ENCODE data around the gene FOXD2.

The FOXD2 gene

DNA sequence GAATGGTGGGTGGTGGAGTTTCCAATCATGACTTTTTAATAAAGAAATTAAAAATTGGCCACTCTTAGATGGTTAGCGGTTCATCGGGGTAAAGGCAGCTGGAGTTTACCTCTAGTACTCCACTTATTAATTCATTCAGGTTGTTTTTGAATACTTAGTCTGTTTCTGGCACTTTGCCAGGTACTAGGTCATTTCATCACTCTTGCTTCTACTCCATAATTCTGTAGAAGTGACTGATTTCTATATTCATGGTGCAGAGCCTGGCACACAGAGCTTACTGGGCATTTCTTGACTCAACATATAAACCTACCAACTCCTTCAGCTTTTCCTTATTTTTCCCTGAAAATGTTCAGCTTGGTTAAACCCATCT lies 31.5 kb downstream of the FOXD2 start:
- no peak for DNase-seq

DNA sequence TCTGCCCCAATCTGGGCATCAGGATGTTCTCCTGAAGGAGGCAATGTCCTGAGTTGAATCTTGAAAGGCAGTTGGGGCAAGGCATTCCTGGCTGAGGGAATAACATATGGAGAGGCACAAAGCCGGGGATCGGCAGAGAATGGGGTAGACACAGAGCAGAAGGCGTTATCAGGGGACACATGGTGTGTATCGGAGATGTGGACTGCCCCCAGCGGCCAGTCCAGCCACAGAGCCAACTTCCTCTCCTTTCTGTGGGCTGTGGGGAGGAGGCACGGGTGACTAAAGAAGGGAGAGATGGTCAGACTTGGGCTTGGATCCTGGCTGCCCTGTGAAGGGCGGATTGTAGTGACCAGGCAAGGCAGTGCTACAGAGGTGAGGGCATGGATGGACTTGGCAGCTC lies 32.1 kb downstream of the FOXD2 start:
- no peak for DNase-seq

DNA sequence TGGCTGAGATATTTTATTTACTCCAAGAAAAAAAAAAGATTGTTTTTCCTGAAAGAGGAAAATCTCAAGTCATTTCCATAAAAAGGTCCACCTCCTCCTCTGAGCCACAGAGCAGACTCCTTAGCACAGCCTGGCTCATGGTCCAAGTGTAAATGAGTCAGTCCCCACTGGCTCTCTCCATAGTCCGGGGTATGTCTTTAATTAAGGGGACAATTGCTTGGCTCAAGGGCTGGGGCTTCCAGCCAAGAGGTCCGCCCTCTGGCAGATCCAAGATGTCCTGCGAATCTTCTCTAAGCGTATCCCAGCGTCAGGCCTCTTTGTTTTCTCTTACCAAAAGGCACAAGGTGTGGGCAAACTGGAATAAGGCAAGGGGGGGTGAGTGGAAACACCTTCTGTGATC lies 33.3 kb downstream of the FOXD2 start:
- DNase-seq, result no peak

DNA sequence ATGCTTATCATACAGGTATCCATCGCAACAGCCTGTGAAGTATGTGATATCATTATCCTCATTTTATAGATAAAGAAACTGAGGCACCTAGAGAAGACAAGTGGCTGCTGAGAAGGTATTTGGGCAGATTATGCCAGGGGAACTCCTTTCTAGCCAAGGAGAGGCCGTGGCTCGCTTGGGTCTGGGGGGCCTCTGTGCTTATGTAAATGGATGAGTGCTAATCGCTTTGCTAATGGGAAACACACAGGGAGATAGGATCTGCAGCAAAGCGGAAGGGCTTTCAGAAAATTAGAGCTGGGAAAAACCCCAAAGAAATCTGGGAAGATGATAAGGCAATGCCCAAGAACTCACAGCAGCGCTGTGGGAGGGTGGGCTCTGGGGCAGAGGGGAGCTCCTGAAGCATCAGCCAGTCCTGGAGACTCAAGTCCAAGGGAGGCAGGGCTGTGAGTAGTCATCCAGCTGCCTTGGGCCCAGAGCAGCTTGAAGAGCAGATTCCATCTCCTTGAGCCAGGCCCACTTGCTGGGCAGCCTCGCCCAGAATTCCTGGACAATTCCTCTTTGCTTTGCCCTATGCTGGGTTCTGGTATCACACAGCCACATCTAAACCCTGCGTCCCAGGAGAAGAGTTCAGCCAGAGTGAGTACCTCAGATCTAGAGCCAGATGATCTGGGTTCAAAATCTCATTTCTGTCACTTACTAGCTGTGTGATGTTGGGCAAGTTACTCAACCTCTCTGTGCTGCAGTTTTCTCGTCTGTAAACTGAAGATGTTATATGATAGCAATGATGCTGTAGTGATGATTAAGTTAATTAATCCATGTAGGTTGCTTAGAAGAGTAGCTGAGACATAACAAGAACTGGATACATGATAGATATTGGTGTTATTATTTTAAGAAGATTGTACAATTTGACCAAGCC lies 36.7 kb downstream of the FOXD2 start:
- DNase-seq, result no peak

DNA sequence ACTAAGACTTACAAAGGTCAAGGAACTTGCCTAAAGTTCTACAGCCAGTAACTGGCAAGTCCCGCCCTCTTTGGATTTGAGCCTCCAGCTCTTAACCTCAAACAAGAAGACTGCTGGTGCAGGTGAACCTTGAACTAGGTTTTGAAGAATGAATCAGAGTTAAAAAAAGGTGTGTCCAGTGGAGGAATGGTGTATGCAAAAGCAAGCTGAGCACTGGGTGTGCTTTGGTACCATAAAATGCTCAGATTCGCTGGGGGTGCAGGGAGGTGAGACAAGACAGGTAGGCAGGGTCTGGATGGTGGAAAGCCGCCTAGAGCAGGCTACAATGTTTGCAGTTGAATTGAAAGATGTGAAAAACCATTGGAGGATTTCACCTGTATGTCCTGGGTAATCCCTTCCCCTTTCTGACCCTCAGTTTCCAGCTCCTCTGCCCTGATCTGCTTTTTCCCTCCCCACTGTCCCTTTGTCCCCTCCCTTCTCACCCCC lies 39.8 kb downstream of the FOXD2 start:
- DNase-seq, result no peak

DNA sequence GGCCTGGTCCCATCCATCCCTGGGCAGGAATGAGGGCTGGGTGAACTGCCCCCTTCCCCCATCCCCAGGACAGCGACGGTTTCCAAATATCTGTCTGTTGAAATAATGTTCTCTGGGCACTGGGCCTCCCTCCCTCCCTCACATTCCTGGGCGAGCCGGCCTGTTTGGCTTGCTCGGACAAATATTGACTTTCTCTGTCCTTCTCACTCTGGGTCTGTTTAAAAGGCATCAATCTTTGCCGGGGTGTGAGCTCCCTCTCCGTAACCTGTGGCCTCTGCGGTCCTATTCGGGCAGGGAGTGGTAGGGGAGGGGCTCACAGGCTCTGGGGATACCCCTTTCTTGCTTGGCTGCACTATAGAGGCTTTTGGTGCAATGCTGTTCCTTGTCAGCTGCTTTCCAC lies 40.2 kb downstream of the FOXD2 start:
- DNase-seq, result no peak

DNA sequence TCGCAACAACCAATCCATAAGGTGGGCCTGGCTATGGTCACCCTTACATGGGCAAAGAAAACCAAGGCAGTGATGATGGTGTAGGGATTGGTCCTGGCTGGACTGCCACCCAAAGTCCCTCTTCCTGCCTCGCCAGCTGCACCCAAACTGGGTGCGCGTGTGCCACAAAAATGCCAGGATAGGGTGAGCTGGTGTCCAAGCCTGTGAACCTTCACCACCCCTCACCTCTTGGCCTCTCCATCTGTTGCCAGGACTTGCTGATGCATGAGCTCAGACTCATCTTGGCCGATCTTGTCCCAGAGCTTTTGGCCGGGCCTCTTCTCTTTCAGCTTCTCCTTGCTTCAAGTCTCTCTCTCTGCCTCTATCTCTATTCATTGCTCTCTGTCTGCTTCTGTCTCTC lies 41.8 kb downstream of the FOXD2 start:
- no peak for DNase-seq

GRCh38 chr1:47481936-47482335 lies 44.1 kb downstream of the FOXD2 start:
- no peak for DNase-seq

DNA sequence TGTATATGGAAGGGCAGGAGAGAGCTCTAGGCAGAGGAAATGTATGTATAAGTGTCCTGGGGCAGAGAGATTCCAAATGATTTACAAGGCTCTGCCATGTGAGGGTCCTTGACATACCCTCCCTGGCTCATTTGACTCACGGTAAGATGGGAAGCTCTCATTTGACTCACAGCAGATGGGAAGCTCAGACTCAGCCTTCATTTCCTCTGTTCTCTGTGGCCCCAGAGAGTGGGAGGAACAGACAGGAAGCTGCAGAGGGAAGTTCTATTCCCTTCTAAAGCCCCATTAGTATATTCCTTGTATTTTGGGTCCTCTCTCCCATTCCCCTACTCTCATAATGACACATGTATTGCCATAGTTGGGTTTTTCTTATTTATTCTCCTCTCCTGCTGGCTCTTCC lies 44.9 kb downstream of the FOXD2 start:
- DNase-seq, result no peak

DNA sequence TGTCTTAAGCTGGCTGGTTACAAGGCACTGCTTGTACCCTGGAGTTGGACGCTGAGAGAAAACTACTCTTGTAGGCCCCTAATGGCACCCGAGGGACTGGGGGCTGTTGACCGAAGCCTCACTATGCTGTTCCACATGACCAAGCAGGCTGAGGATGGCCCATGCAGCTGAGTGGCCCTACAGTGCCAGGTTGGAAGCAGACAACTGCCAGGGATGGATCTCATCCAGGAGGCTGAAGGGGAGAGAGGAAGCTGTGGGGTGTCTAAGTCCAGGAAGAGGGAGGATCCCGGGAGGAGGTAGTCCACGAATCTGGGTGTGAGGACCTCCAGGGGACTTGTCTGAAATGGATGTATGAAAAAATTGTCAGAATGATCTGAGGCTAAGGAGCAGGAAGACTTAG lies 45.8 kb downstream of the FOXD2 start:
- no peak for DNase-seq

GRCh38 chr1:47485817-47486216 lies 48.0 kb downstream of the FOXD2 start:
- no peak for DNase-seq

DNA sequence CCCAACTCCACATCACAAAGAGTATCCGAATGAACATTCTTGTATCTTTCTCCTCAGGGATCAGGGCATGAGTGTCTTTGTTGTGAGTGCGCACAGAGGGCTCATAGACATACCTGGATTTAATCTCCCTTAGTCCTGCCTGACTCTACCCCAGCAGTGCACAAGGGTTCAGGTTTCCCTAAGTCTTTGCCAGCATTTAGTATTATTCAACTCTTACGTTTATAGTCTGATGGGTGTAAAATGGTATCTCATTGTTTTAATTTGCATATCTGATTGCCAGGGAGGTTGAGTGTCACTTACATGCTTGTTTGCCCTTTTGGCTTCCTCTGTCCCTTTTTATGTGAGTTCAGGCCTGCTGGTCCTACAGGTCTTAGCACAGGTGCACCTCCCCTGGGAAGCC lies 49.5 kb downstream of the FOXD2 start:
- DNase-seq, result no peak

GRCh38 chr1:47487850-47488450 lies 50.1 kb downstream of the FOXD2 start:
- DNase-seq, result no peak
